Measurements from ENCODE around the gene IPO11. TPM values are rescaled to one million over a fixed set of nuclear protein-coding genes. Genes with fewer than 3 reads are reported as not detected.

Gene IPO11
- total RNA-seq, 2 donors from 2014 or later = 26.6 to 39.7 TPM

GRCh38 chr5:62631909-62632580, 219.5 kb downstream of the IPO11 start:
- no peaks in the 10 kb centered on the region for H3K27me3 Mint-ChIP-seq (ENCODE audit: low read depth)
- no peaks in the 10 kb centered on the region for H3K9me3 Mint-ChIP-seq
- no peak for DNase-seq
- H3K4me1 Mint-ChIP-seq (ENCODE audit: low read depth) = no peaks in the 10 kb centered on the region
- H3K4me3 Mint-ChIP-seq = no peak overlapping the region
- ATAC-seq (replicated peaks in 1 of 2) = no peak
- H3K27ac Mint-ChIP-seq = no peak overlapping the region
- no peaks in the 10 kb centered on the region for H3K36me3 Mint-ChIP-seq (ENCODE audit: insufficient read depth in 2 of 2)

GRCh38 chr5:62633243-62633642, 220.7 kb downstream of the IPO11 start:
- Mint-ChIP-seq H3K4me3 (no peak overlapping the region), H3K27ac (no peak overlapping the region), H3K9me3 (no peaks in the 10 kb centered on the region), H3K4me1 (ENCODE audit: low read depth) (no peaks in the 10 kb centered on the region), H3K27me3 (ENCODE audit: low read depth) (no peaks in the 10 kb centered on the region), H3K36me3 (ENCODE audit: insufficient read depth in 2 of 2) (no peaks in the 10 kb centered on the region)
- ATAC-seq (replicated peaks in 1 of 2) = no peak
- DNase-seq = no peak

GRCh38 chr5:62640446-62640845, 227.9 kb downstream of the IPO11 start:
- Mint-ChIP-seq H3K4me1 (ENCODE audit: low read depth) (no peaks in the 10 kb centered on the region), H3K9me3 (no peaks in the 10 kb centered on the region), H3K36me3 (ENCODE audit: insufficient read depth in 2 of 2) (no peaks in the 10 kb centered on the region), H3K27me3 (ENCODE audit: low read depth) (no peaks in the 10 kb centered on the region), H3K27ac (no peak overlapping the region), H3K4me3 (no peak overlapping the region)
- DNase-seq (no peak), ATAC-seq (replicated peaks in 1 of 2) (no peak)

DNA sequence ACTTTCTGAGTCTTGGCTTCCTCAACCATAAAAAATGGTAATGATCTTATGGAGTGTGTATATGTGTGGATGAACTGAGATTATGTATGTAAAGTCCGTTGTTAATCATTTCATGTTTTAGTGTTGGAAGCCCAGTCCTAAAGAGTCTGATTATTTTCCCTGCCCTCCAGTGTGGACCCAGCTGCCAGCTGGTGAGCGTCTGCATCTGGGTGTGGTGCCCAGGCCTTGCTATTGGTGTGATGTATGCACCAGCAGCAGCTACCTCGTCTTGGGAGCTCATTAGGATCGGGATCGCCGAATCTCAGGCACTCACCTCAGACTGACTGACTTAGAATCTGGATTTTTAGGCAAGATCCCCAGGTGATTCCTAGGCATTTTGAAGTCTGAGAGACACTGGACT, 229.9 kb downstream of the IPO11 start:
- no peak overlapping the region for H3K4me3 Mint-ChIP-seq
- H3K4me1 Mint-ChIP-seq (ENCODE audit: low read depth) = no peaks in the 10 kb centered on the region
- ATAC-seq (replicated peaks in 1 of 2) (no peak), DNase-seq (no peak)
- no peaks in the 10 kb centered on the region for H3K27me3 Mint-ChIP-seq (ENCODE audit: low read depth)
- no peaks in the 10 kb centered on the region for H3K9me3 Mint-ChIP-seq
- H3K36me3 Mint-ChIP-seq (ENCODE audit: insufficient read depth in 2 of 2) = no peaks in the 10 kb centered on the region
- H3K27ac Mint-ChIP-seq = no peak overlapping the region

- Mint-ChIP-seq H3K36me3 (ENCODE audit: insufficient read depth in 2 of 2) (no peaks in the 10 kb centered on the region), H3K9me3 (no peaks in the 10 kb centered on the region), H3K4me1 (ENCODE audit: low read depth) (no peaks in the 10 kb centered on the region), H3K27me3 (ENCODE audit: low read depth) (no peaks in the 10 kb centered on the region), H3K4me3 (no peak overlapping the region), H3K27ac (no peak overlapping the region)
- DNase-seq (no peak), ATAC-seq (replicated peaks in 1 of 2) (no peak)
Observed at GRCh38 chr5:62643556-62644451, 231.2 kb downstream of the IPO11 start.

DNA sequence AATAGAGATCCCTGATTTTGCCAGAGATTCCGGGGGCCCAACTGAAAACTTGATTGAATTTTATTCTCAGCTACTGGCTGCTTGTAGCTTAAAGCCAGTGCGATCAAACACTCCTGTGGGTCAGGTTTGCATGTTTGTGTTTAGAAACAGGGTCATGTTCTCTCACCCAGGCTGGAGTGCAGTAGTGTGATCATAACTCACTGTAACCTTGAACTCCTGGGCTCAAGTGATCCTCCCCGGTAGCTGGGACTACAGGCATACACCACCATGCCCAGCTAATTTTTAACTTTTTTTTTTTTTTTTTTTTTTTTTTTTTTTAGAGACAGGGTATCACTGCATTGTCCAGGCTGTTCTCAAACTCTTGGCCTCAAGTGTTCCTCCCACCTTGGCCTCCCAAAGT, 232.7 kb downstream of the IPO11 start:
- ATAC-seq (replicated peaks in 1 of 2) = no peak
- no peak overlapping the region for H3K27ac Mint-ChIP-seq
- no peaks in the 10 kb centered on the region for H3K9me3 Mint-ChIP-seq
- no peaks in the 10 kb centered on the region for H3K4me1 Mint-ChIP-seq (ENCODE audit: low read depth)
- no peak overlapping the region for H3K4me3 Mint-ChIP-seq
- H3K27me3 Mint-ChIP-seq (ENCODE audit: low read depth) = no peaks in the 10 kb centered on the region
- H3K36me3 Mint-ChIP-seq (ENCODE audit: insufficient read depth in 2 of 2) = no peaks in the 10 kb centered on the region
- DNase-seq = no peak

DNA sequence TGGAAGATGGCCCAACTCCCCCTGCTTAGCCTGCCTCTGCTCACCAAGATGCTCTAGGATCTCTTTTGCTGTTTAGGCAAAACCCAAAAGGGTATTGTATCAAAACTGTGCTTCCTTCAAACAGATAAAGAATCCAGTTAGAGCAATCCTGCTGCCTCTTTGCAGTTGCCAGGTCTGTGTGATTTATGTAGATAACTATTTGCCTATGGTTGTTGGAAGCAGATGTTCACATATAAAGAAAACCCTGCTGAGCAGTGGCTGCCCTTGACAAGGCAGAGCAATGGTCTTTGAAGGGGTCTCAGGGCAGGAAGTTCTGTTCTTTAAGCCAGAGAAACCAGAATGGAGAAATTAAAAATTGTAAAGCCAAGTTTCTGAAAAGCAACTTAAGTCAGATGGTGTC, 234.7 kb downstream of the IPO11 start:
- ATAC-seq (replicated peaks in 1 of 2) (no peak), DNase-seq (no peak)
- Mint-ChIP-seq H3K36me3 (ENCODE audit: insufficient read depth in 2 of 2) (peaks cover 0 to 3% of the 10 kb centered on the region in 2 donors), H3K4me1 (ENCODE audit: low read depth) (no peaks in the 10 kb centered on the region), H3K9me3 (no peaks in the 10 kb centered on the region), H3K27me3 (ENCODE audit: low read depth) (no peaks in the 10 kb centered on the region), H3K4me3 (no peak overlapping the region), H3K27ac (no peak overlapping the region)

DNA sequence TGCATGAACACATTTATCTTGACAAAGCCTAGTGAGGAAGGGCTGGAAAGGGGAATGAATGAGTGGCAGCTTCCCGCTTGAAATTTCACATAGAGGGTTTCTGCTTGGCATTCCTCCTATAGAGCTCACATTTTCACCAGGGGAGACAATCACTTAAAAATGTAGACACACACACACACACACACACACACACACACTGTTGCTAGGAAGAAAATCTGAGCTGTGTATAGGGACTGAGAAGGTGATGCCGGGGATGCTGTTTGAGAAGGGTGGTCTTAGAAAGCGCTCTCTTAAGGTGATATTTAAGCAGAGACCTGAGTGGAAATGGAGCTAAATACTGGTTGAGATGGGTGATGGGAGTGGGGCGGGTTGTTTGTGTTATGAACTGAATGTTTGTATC, 236.5 kb downstream of the IPO11 start:
- peaks cover 0 to 2% of the 10 kb centered on the region in 2 donors for H3K9me3 Mint-ChIP-seq
- H3K36me3 Mint-ChIP-seq (ENCODE audit: insufficient read depth in 2 of 2) = peaks cover 1 to 3% of the 10 kb centered on the region in 2 donors
- no peak overlapping the region for H3K4me3 Mint-ChIP-seq
- DNase-seq (no peak), ATAC-seq (replicated peaks in 1 of 2) (no peak)
- no peaks in the 10 kb centered on the region for H3K27me3 Mint-ChIP-seq (ENCODE audit: low read depth)
- no peak overlapping the region for H3K27ac Mint-ChIP-seq
- no peaks in the 10 kb centered on the region for H3K4me1 Mint-ChIP-seq (ENCODE audit: low read depth)

- Mint-ChIP-seq H3K4me1 (ENCODE audit: low read depth) (no peaks in the 10 kb centered on the region), H3K4me3 (no peak overlapping the region), H3K36me3 (ENCODE audit: insufficient read depth in 2 of 2) (peaks cover 1 to 4% of the 10 kb centered on the region in 2 donors), H3K27me3 (ENCODE audit: low read depth) (no peaks in the 10 kb centered on the region), H3K27ac (no peak overlapping the region), H3K9me3 (peaks cover under 1 to 6% of the 10 kb centered on the region in 2 donors)
- ATAC-seq (replicated peaks in 1 of 2) (no peak), DNase-seq (no peak)
Observed at GRCh38 chr5:62649476-62650113, 237.0 kb downstream of the IPO11 start.

DNA sequence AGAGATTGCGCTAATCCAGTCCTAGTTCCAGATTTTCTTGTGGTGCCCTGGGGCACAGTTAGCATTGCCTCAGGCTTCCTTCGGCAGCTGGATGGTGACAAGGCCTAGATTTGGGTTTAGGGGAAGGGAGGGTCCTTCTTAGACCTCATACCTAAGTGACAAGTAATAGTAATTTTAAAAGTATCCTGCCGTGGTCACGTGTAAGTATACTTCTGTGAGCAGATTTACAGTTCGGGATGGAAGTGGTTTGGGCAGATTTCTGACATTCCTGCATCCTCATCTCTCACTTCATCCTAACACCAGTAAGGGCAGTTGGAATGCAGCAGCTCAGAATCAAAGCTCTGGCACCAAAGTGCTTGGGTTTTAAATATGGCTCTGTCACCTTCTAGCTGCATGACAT, 237.6 kb downstream of the IPO11 start:
- Mint-ChIP-seq H3K4me1 (ENCODE audit: low read depth) (no peaks in the 10 kb centered on the region), H3K9me3 (peaks cover 2 to 6% of the 10 kb centered on the region in 2 donors), H3K36me3 (ENCODE audit: insufficient read depth in 2 of 2) (peaks cover 1 to 5% of the 10 kb centered on the region in 2 donors), H3K4me3 (no peak overlapping the region), H3K27me3 (ENCODE audit: low read depth) (no peaks in the 10 kb centered on the region), H3K27ac (no peak overlapping the region)
- no peak for ATAC-seq (replicated peaks in 1 of 2)
- DNase-seq = no peak

DNA sequence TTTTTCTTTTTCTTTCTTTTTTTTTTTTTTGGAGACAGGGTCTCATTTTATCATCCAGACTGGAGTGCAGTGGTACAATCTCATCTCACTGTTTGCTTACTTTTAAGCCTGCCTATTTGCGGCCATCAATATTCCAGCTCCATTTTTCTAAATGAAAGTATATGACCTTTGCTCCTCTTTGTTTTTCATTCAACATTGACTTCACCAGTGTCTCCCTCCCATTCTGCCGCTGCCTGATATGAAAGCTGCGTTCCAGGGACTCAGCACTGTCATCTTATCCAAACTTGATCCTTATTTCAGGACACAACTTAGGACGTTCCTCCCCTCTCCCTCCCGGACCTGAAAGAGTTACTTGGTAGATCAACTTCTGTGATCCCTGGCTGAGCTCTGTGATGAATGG, 239.7 kb downstream of the IPO11 start:
- H3K27me3 Mint-ChIP-seq (ENCODE audit: low read depth) = no peaks in the 10 kb centered on the region
- no peak overlapping the region for H3K27ac Mint-ChIP-seq
- no peak for DNase-seq
- no peak for ATAC-seq (replicated peaks in 1 of 2)
- H3K36me3 Mint-ChIP-seq (ENCODE audit: insufficient read depth in 2 of 2) = peaks cover 1 to 10% of the 10 kb centered on the region in 2 donors
- H3K4me3 Mint-ChIP-seq = no peak overlapping the region
- peaks cover 2 to 6% of the 10 kb centered on the region in 2 donors for H3K9me3 Mint-ChIP-seq
- H3K4me1 Mint-ChIP-seq (ENCODE audit: low read depth) = no peaks in the 10 kb centered on the region

- no peaks in the 10 kb centered on the region for H3K4me1 Mint-ChIP-seq (ENCODE audit: low read depth)
Observed at GRCh38 chr5:62653001-62653863, 240.7 kb downstream of the IPO11 start.

More at GRCh38 chr5:62653001-62653863, 240.7 kb downstream of the IPO11 start:
- Mint-ChIP-seq H3K9me3 (peaks cover 4 to 6% of the 10 kb centered on the region in 2 donors), H3K27ac (no peak overlapping the region), H3K27me3 (ENCODE audit: low read depth) (no peaks in the 10 kb centered on the region), H3K36me3 (ENCODE audit: insufficient read depth in 2 of 2) (peaks cover 1 to 10% of the 10 kb centered on the region in 2 donors), H3K4me3 (no peak overlapping the region)
- no peak for ATAC-seq (replicated peaks in 1 of 2)
- no peak for DNase-seq

All from activated T-cell treated with anti-CD3 and anti-CD28 coated beads, Interleukin-2, amount 50 U/mL, for 72 hours (primary cell).